SU-DHL-6 (cell line): Measurements from ENCODE around the gene NRF1.

Source experiments
- H2AFZ ChIP-seq: fragments of 200-600 bp; sonication (generic); 2 replicates; pipeline ENCODE4 v1.6.1; 2014; ENCODE audit warnings: low read depth, mild to moderate bottlenecking, moderate library complexity, mixed read lengths, antibody characterized with exemption, low read length; ENCODE audit not compliant: severe bottlenecking
- H3F3A ChIP-seq: fragments of 200-600 bp; shearing (Covaris generic); 2 replicates; pipeline ENCODE4 v1.6.0; 2016; ENCODE audit warnings: antibody characterized with exemption, mild to moderate bottlenecking; ENCODE audit not compliant: insufficient read depth
- H3K27ac ChIP-seq: fragments of 200-600 bp; sonication (generic); 2 replicates; pipeline ENCODE4 v1.5.1; 2016; ENCODE audit warnings: low read depth, mild to moderate bottlenecking, low read length, moderate library complexity, mixed read lengths
- H3K27me3 ChIP-seq: fragments of 200-600 bp; sonication (generic), shearing (Covaris generic); 2 replicates; pipeline ENCODE4 v1.6.0; 2014; ENCODE audit warnings: mild to moderate bottlenecking, low read length
- H3K36me3 ChIP-seq: fragments of 200-600 bp; sonication (generic); 2 replicates; pipeline ENCODE4 v1.6.1; 2014; ENCODE audit warnings: mild to moderate bottlenecking, low read length, mixed read lengths
- H3K4me2 ChIP-seq: fragments of 300-600, 200-600 bp; shearing (Covaris generic), sonication (generic); 2 replicates; pipeline ENCODE4 v1.6.0; 2014; ENCODE audit warnings: low read length, low read depth, mild to moderate bottlenecking; ENCODE audit not compliant: poor library complexity, severe bottlenecking
- H3K4me3 ChIP-seq: fragments of 200-600 bp; sonication (generic); 2 replicates; pipeline ENCODE4 v1.5.1; 2014; ENCODE audit warnings: antibody characterized with exemption, low read length, mild to moderate bottlenecking, mixed read lengths; ENCODE audit not compliant: insufficient read depth, poor library complexity, severe bottlenecking
- H3K79me2 ChIP-seq: fragments of 200-600 bp; sonication (generic); 2 replicates; pipeline ENCODE4 v1.6.1; 2014; ENCODE audit warnings: mild to moderate bottlenecking, low read length, moderate library complexity; ENCODE audit not compliant: insufficient read depth
- H3K9ac ChIP-seq: fragments of 200-600 bp; sonication (generic); 2 replicates; pipeline ENCODE4 v1.7.0; 2014; ENCODE audit warnings: mild to moderate bottlenecking, low read length
- H3K9me2 ChIP-seq: fragments of 200-600 bp; sonication (generic); replicated peaks from 2 replicates; pipeline ENCODE4 v1.6.1; 2014; ENCODE audit warnings: low read length; ENCODE audit not compliant: insufficient read depth
- H3K9me3 ChIP-seq: fragments of 200-600 bp; sonication (generic); 2 replicates; pipeline ENCODE4 v1.6.1; 2014; ENCODE audit warnings: low read length, mixed read lengths; ENCODE audit not compliant: insufficient read depth
- H4K20me1 ChIP-seq: fragments of 200-600 bp; sonication (generic); 2 replicates; pipeline ENCODE4 v1.6.1; 2014; ENCODE audit warnings: low read depth, mild to moderate bottlenecking, antibody characterized with exemption, low read length, moderate library complexity, mixed read lengths
- CTCF ChIP-seq: fragments of 200-600 bp; sonication (generic); IDR thresholded peaks from one replicate; pipeline ENCODE4 v1.5.1; 2017; ENCODE audit warnings: antibody characterized with exemption, mild to moderate bottlenecking, low read length, moderate library complexity; ENCODE audit not compliant: insufficient read depth, poor library complexity, severe bottlenecking
- EZH2phosphoT487 ChIP-seq: fragments of 200-600 bp; sonication (generic), shearing (Covaris generic); conservative IDR thresholded peaks from 2 replicates; pipeline ENCODE4 v1.6.1; 2018; ENCODE audit warnings: mild to moderate bottlenecking, antibody characterized with exemption, low read length, moderate library complexity, mixed read lengths

Gene NRF1

GRCh38 chr7:129801882-129802281 lies 190.4 kb downstream of the NRF1 start:
- H3K79me2 ChIP-seq: no peaks in the 10 kb centered on the region
- no peaks in the 10 kb centered on the region for H4K20me1 ChIP-seq
- TF ChIP-seq EZH2phosphoT487 (no peak), CTCF (no peak)
- no peak overlapping the region for H3K27ac ChIP-seq
- H3K9me3 ChIP-seq: no peaks in the 10 kb centered on the region
- no peak overlapping the region for H3K9ac ChIP-seq
- H3K9me2 ChIP-seq: no peaks in the 10 kb centered on the region
- no peak overlapping the region for H2AFZ ChIP-seq
- no peak overlapping the region for H3K4me2 ChIP-seq
- H3F3A ChIP-seq: no peaks in the 10 kb centered on the region
- no peaks in the 10 kb centered on the region for H3K36me3 ChIP-seq
- no peak overlapping the region for H3K4me3 ChIP-seq
- no peaks in the 10 kb centered on the region for H3K27me3 ChIP-seq

- Histone ChIP-seq H3K9ac (no peak overlapping the region), H3K4me2 (no peak overlapping the region), H3K27ac (no peak overlapping the region), H4K20me1 (no peaks in the 10 kb centered on the region), H3K9me3 (no peaks in the 10 kb centered on the region), H3F3A (no peaks in the 10 kb centered on the region), H3K27me3 (no peaks in the 10 kb centered on the region), H3K4me3 (no peak overlapping the region), H3K36me3 (no peaks in the 10 kb centered on the region), H2AFZ (no peak overlapping the region), H3K79me2 (no peaks in the 10 kb centered on the region), H3K9me2 (no peaks in the 10 kb centered on the region)
- TF ChIP-seq CTCF (no peak), EZH2phosphoT487 (no peak)
These were observed 192.1 kb downstream of the NRF1 start for GRCh38 chr7:129803546-129804081.

- no peaks in the 10 kb centered on the region for H3F3A ChIP-seq
- H2AFZ ChIP-seq: no peak overlapping the region
- H3K9me2 ChIP-seq: no peaks in the 10 kb centered on the region
- H3K79me2 ChIP-seq: no peaks in the 10 kb centered on the region
- H3K9me3 ChIP-seq: no peaks in the 10 kb centered on the region
- H4K20me1 ChIP-seq: no peaks in the 10 kb centered on the region
- H3K36me3 ChIP-seq: no peaks in the 10 kb centered on the region
- H3K9ac ChIP-seq: no peak overlapping the region
- no peak overlapping the region for H3K4me3 ChIP-seq
- TF ChIP-seq EZH2phosphoT487 (no peak), CTCF (no peak)
- no peak overlapping the region for H3K4me2 ChIP-seq
- H3K27me3 ChIP-seq: no peaks in the 10 kb centered on the region
- H3K27ac ChIP-seq: no peak overlapping the region
These were observed 192.8 kb downstream of the NRF1 start for GRCh38 chr7:129804111-129804889.
